Activated naive CD4-positive, alpha-beta T cell treated with anti-CD3 and anti-CD28 coated beads, Interleukin-2, amount 10 ng/mL, durations not matched to agents 7 days and 5 days (primary cell): ENCODE measurements around the gene MEAK7.

ENCODE experiments used
- CTCF ChIA-PET: fragments of 350-600 bp; sonication (Branson Sonifier 250); formaldehyde crosslinking; loops from one replicate; lab custom pipeline; 2021; ENCODE audit warnings: antibody characterized with exemption; lab: Charles Lee
- DNase-seq: peaks from one replicate; pipeline ENCODE4 v3.0.0-alpha.2; 2020
- H3K27ac Mint-ChIP-seq: one replicate; pipeline ENCODE4 v1.8.0; 2021; ENCODE audit warnings: mild to moderate bottlenecking, moderate library complexity, mixed read lengths
- H3K27me3 Mint-ChIP-seq: one replicate; pipeline ENCODE4 v1.8.0; 2021; ENCODE audit warnings: mild to moderate bottlenecking, mixed read lengths
- H3K36me3 Mint-ChIP-seq: one replicate; pipeline ENCODE4 v1.8.0; 2021; ENCODE audit warnings: mixed read lengths
- H3K4me1 Mint-ChIP-seq: one replicate; pipeline ENCODE4 v1.8.0; 2021; ENCODE audit warnings: mixed read lengths
- H3K4me3 Mint-ChIP-seq: one replicate; pipeline ENCODE4 v1.8.0; 2021; ENCODE audit warnings: mild to moderate bottlenecking, moderate library complexity, mixed read lengths
- H3K9me3 Mint-ChIP-seq: one replicate; pipeline ENCODE4 v1.8.0; 2021; ENCODE audit warnings: mixed read lengths

MEAK7 gene

GRCh38 chr16:84514295-84514873, 9.9 kb upstream of the MEAK7 start:
- H3K9me3 Mint-ChIP-seq: no peaks in the 10 kb centered on the region
- no peak for DNase-seq
- peaks cover 49% of the 10 kb centered on the region for H3K36me3 Mint-ChIP-seq
- CTCF ChIA-PET: interaction anchor here (0.7 to 8.8 kb wide), 14 partner anchors 8 to 224 kb away, joined by 3 to 100 read pairs (median 4); no protein-coding TSS in a partner anchor
- H3K4me1 Mint-ChIP-seq: peaks cover 91% of the 10 kb centered on the region
- H3K4me3 Mint-ChIP-seq: peak overlapping the region; percentile 51
- peak overlapping the region; percentile 94 for H3K27ac Mint-ChIP-seq
- H3K27me3 Mint-ChIP-seq: peaks cover 11% of the 10 kb centered on the region

- no peaks in the 10 kb centered on the region for H3K9me3 Mint-ChIP-seq
- H3K36me3 Mint-ChIP-seq: peaks cover 46% of the 10 kb centered on the region
- peak overlapping the region; percentile 25 for H3K4me3 Mint-ChIP-seq
- peaks cover 9% of the 10 kb centered on the region for H3K27me3 Mint-ChIP-seq
- peaks cover 91% of the 10 kb centered on the region for H3K4me1 Mint-ChIP-seq
- CTCF ChIA-PET: interaction anchor here (1.4 to 8.8 kb wide), 10 partner anchors 9 to 225 kb away, joined by 3 to 100 read pairs (median 8); no protein-coding TSS in a partner anchor
- H3K27ac Mint-ChIP-seq: peak overlapping the region; percentile 94
- DNase-seq: no peak
These were observed 9.2 kb upstream of the MEAK7 start for GRCh38 chr16:84513666-84514065.

- H3K4me1 Mint-ChIP-seq: peaks cover 91% of the 10 kb centered on the region
- H3K27ac Mint-ChIP-seq: peak overlapping the region; percentile 94
- no peaks in the 10 kb centered on the region for H3K9me3 Mint-ChIP-seq
- DNase-seq: no peak
- peak overlapping the region; percentile 25 for H3K4me3 Mint-ChIP-seq
- peaks cover 47% of the 10 kb centered on the region for H3K36me3 Mint-ChIP-seq
- CTCF ChIA-PET: interaction anchor here (1.5 to 8.8 kb wide), 7 partner anchors 12 to 226 kb away, joined by 4 to 100 read pairs (median 11); no protein-coding TSS in a partner anchor
- peaks cover 7% of the 10 kb centered on the region for H3K27me3 Mint-ChIP-seq
These were observed 8.7 kb upstream of the MEAK7 start for GRCh38 chr16:84513123-84513522.

- CTCF ChIA-PET: interaction anchor here (0.8 to 8.8 kb wide), 7 partner anchors 42 to 219 kb away, joined by 4 to 100 read pairs (median 6); no protein-coding TSS in a partner anchor
- peak; percentile 18 for DNase-seq
- Mint-ChIP-seq H3K27me3 (peaks cover 7% of the 10 kb centered on the region), H3K27ac (peak overlapping the region; percentile 87), H3K9me3 (no peaks in the 10 kb centered on the region), H3K4me1 (peaks cover 92% of the 10 kb centered on the region), H3K4me3 (no peak overlapping the region), H3K36me3 (peaks cover 42% of the 10 kb centered on the region)
These were observed 7.4 kb upstream of the MEAK7 start for GRCh38 chr16:84511831-84512230.

- DNase-seq: peak; percentile 80
- peak overlapping the region; percentile 87 for H3K27ac Mint-ChIP-seq
- H3K36me3 Mint-ChIP-seq: peaks cover 37% of the 10 kb centered on the region
- H3K4me3 Mint-ChIP-seq: no peak overlapping the region
- peaks cover 7% of the 10 kb centered on the region for H3K27me3 Mint-ChIP-seq
- peaks cover 92% of the 10 kb centered on the region for H3K4me1 Mint-ChIP-seq
- CTCF ChIA-PET: interaction anchor here (0.7 to 8.8 kb wide), 23 partner anchors 8 to 227 kb away, joined by 3 to 100 read pairs (median 4); no protein-coding TSS in a partner anchor
- H3K9me3 Mint-ChIP-seq: no peaks in the 10 kb centered on the region
These were observed 6.8 kb upstream of the MEAK7 start for GRCh38 chr16:84511180-84511800.

GRCh38 chr16:84509032-84509950, 4.8 kb upstream of the MEAK7 start:
- H3K27me3 Mint-ChIP-seq: peaks cover 10% of the 10 kb centered on the region
- peaks cover 95% of the 10 kb centered on the region for H3K4me1 Mint-ChIP-seq
- H3K36me3 Mint-ChIP-seq: peaks cover 34% of the 10 kb centered on the region
- CTCF ChIA-PET: interaction anchor here (0.7 to 8.8 kb wide), 10 partner anchors 11 to 229 kb away, joined by 3 to 100 read pairs (median 8); no protein-coding TSS in a partner anchor
- peak overlapping the region; percentile 79 for H3K27ac Mint-ChIP-seq
- DNase-seq: peak; percentile 21
- no peaks in the 10 kb centered on the region for H3K9me3 Mint-ChIP-seq
- H3K4me3 Mint-ChIP-seq: no peak overlapping the region

GRCh38 chr16:84508502-84508901, 4.0 kb upstream of the MEAK7 start:
- H3K9me3 Mint-ChIP-seq: no peaks in the 10 kb centered on the region
- DNase-seq: peak; percentile 62
- CTCF ChIA-PET: interaction anchor here (0.7 to 8.8 kb wide), 11 partner anchors 10 to 231 kb away, joined by 3 to 100 read pairs (median 6); no protein-coding TSS in a partner anchor
- peaks cover 10% of the 10 kb centered on the region for H3K27me3 Mint-ChIP-seq
- peaks cover 93% of the 10 kb centered on the region for H3K4me1 Mint-ChIP-seq
- H3K36me3 Mint-ChIP-seq: peaks cover 30% of the 10 kb centered on the region
- H3K27ac Mint-ChIP-seq: peak overlapping the region; percentile 79
- peak overlapping the region; percentile 22 for H3K4me3 Mint-ChIP-seq

- peak; percentile 73 for DNase-seq
- CTCF ChIA-PET: interaction anchor here (0.6 to 8.8 kb wide), 28 partner anchors 7 to 446 kb away, joined by 3 to 100 read pairs (median 4); no protein-coding TSS in a partner anchor
- Mint-ChIP-seq H3K36me3 (peaks cover 27% of the 10 kb centered on the region), H3K4me1 (peaks cover 88% of the 10 kb centered on the region), H3K9me3 (no peaks in the 10 kb centered on the region), H3K4me3 (peak overlapping the region; percentile 60), H3K27me3 (peaks cover 10% of the 10 kb centered on the region), H3K27ac (peak overlapping the region; percentile 79)
These were observed 2.8 kb upstream of the MEAK7 start for GRCh38 chr16:84507011-84507982.

GRCh38 chr16:84505249-84506187, 1.1 kb upstream of the MEAK7 start:
- H3K4me3 Mint-ChIP-seq: peak overlapping the region; percentile 81
- peaks cover 6% of the 10 kb centered on the region for H3K27me3 Mint-ChIP-seq
- peak; percentile 21 for DNase-seq
- peaks cover 15% of the 10 kb centered on the region for H3K36me3 Mint-ChIP-seq
- H3K27ac Mint-ChIP-seq: peak overlapping the region; percentile 79
- H3K4me1 Mint-ChIP-seq: peaks cover 71% of the 10 kb centered on the region
- no peaks in the 10 kb centered on the region for H3K9me3 Mint-ChIP-seq
- CTCF ChIA-PET: interaction anchor here (0.6 to 4.3 kb wide), 28 partner anchors 9 to 549 kb away, joined by 3 to 32 read pairs (median 3); no protein-coding TSS in a partner anchor

GRCh38 chr16:84503751-84504395, 586 bp downstream of the MEAK7 start:
- CTCF ChIA-PET: interaction anchor here (1.9 kb wide), 1 partner anchor 119 kb away, joined by 6 read pairs; no protein-coding TSS in a partner anchor
- Mint-ChIP-seq H3K4me3 (peak overlapping the region; percentile 81), H3K27ac (no peak overlapping the region), H3K9me3 (no peaks in the 10 kb centered on the region), H3K36me3 (peaks cover 15% of the 10 kb centered on the region), H3K27me3 (peaks cover 3% of the 10 kb centered on the region), H3K4me1 (peaks cover 58% of the 10 kb centered on the region)
- no peak for DNase-seq

GRCh38 chr16:84502581-84502980, 1.9 kb downstream of the MEAK7 start:
- no peak overlapping the region for H3K4me3 Mint-ChIP-seq
- no peak for DNase-seq
- H3K27me3 Mint-ChIP-seq: peaks cover 3% of the 10 kb centered on the region
- peaks cover 20% of the 10 kb centered on the region for H3K36me3 Mint-ChIP-seq
- H3K4me1 Mint-ChIP-seq: peaks cover 45% of the 10 kb centered on the region
- no peaks in the 10 kb centered on the region for H3K9me3 Mint-ChIP-seq
- CTCF ChIA-PET: interaction anchor here (1.2 kb wide), 1 partner anchor 18 kb away, joined by 3 read pairs; no protein-coding TSS in a partner anchor
- no peak overlapping the region for H3K27ac Mint-ChIP-seq
